22Rv1 (cell line): Measurements from ENCODE around the gene KIF25.

Source experiments
- ZFX ChIP-seq: fragments of 450-650 bp; IDR thresholded peaks from 2 replicates; pipeline ENCODE4 v1.6.1; 2017; ENCODE audit warnings: antibody characterized with exemption, borderline replicate concordance
- TF ChIP-seq, protein P1 (sequence below): fragments of 450-650 bp; IDR thresholded peaks from 2 replicates; pipeline ENCODE4 v1.5.1; 2017; ENCODE audit warnings: mild to moderate bottlenecking

DNA sequence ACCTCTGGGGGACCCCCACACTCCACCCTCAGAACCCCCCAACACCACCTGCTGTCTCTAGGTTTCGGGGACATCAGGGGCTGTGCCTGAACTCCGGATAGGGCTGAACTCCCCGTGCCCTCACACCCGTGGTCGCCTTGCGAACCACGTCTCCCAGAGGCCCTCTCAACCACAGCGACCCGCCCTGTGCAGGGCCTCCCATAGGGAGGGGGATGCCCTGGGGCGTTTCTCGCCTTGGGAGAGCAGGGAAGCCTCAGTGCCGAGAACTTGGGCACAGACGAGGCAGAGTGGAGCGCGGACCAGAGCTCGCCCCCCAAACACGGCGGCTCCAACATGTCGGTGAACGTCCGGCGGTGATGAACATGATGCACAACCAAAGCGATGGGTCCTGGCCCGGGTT lies 74.8 kb downstream of the KIF25 start:
- TF ChIP-seq, protein P1, sequence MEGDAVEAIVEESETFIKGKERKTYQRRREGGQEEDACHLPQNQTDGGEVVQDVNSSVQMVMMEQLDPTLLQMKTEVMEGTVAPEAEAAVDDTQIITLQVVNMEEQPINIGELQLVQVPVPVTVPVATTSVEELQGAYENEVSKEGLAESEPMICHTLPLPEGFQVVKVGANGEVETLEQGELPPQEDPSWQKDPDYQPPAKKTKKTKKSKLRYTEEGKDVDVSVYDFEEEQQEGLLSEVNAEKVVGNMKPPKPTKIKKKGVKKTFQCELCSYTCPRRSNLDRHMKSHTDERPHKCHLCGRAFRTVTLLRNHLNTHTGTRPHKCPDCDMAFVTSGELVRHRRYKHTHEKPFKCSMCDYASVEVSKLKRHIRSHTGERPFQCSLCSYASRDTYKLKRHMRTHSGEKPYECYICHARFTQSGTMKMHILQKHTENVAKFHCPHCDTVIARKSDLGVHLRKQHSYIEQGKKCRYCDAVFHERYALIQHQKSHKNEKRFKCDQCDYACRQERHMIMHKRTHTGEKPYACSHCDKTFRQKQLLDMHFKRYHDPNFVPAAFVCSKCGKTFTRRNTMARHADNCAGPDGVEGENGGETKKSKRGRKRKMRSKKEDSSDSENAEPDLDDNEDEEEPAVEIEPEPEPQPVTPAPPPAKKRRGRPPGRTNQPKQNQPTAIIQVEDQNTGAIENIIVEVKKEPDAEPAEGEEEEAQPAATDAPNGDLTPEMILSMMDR, result no peak
- TF ChIP-seq ZFX, result no peak
